Right lung (tissue), 5 donors: ENCODE data around the gene CDH1. TPM values are rescaled to one million over a fixed set of nuclear protein-coding genes. Genes with fewer than 3 reads are reported as not detected.

Experiments
- DNase-seq, 2 donors: peaks; one replicate each; pipeline ENCODE4 v3.0.0-alpha.2; 2013
- polyA plus RNA-seq, 5 donors: library from polyadenylated mRNA; unstranded; fragments of 120-200 nt; gene quantifications; one replicate each; pipeline versions ENCODE4 v1.2.1 to v1.2.3, GENCODE V29; 2013; ENCODE audit warnings: inconsistent platforms in 1 of 5, low replicate concordance in 1 of 5; ENCODE audit not compliant: insufficient read length in 5 of 5, insufficient read depth in 1 of 5

The CDH1 gene
- polyA plus RNA-seq, 5 donors = 135 to 196 (median 147) TPM

- no peak for DNase-seq
Observed at GRCh38 chr16:68757625-68757935, 20.5 kb downstream of the CDH1 start.

- DNase-seq = no peak
Observed at GRCh38 chr16:68759062-68759461, 22.0 kb downstream of the CDH1 start.

DNA sequence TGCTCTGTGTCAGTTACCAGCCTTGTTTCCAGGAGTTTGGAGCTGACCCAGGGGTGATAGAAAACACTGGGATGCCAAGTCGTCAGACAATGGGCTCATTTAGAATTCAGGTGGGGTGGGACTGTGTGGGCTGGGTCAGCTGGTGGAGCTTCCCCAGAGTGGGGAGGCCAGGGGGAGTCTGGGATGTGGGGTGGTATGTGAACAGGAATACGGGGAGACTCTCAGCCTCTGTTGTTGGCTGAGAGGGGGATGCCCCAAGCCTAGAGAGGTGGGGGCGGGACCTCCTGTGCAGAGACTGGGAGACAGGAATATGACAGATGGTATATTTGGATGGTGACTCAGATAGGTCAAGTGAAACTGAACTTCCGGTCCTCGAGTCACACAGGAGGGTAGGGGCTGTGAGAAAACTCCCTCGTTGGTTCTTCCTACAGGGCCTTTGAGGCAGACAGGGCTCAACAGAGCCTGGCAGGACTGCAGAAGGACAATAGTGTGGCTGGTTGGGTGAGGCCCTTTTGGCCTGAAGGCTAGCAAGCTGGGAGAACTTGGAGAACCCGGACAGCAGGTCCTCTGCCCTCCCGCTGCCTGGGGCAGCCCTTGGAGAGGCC is 23.7 kb downstream of the CDH1 start:
- no peak for DNase-seq

DNA sequence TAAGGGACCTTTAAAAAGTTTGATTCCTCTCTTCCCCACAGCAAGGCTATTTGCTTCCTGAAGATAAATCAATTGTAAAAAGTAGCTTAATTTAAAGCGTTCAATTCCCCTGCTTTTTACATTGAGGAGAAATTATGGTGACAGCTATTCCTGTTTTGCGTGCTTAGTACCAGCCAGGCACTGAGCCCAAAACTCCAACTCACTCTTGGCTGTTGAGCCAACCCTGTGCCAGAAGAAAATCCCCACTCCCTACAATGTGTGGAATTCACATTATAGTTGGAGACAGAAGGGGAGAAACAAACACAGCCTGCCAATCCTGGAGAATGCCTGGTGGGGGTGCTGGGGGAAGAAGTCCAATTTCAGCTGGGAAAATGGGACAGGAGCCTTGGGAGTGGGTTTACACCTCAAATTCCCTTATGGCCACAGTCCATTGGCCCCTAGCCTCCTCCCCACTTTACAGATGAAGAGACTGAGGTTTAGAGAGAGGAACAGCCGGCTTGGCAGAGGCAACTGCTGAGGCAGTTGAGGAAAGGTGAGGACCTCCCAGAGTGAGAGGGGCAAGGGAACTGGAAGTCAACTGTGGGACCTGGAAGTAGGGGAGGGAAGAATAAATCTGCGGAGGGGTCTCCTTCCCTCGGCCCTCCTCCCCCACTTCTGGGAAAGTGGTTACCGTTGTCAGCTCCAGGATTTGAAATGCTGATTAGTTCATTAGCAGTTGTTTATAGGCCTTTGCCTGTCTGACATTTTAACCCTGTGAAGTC is 26.1 kb downstream of the CDH1 start:
- no peak for DNase-seq

GRCh38 chr16:68764862-68765261 is 27.8 kb downstream of the CDH1 start:
- no peak for DNase-seq

- no peak for DNase-seq
Observed at GRCh38 chr16:68767581-68767980, 30.5 kb downstream of the CDH1 start.

DNA sequence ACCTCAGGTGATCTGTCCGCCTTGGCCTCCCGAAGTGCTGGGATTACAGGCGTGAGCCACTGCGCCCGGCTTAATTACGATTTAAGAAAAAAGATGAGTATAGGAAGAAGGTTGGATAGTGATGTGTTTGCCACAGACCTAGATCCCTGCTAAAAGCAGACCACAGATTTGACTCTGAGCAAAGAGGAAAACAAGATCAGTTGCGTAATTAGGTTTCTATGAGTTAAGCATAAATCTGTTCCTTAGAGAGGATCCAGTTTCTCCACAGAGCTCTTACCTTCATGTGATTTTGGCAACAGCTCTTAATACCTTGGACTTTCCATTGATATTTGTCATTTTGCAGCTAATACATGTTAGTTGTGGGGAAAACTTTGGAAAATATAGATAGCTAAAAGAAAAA is 31.1 kb downstream of the CDH1 start:
- no peak for DNase-seq

DNA sequence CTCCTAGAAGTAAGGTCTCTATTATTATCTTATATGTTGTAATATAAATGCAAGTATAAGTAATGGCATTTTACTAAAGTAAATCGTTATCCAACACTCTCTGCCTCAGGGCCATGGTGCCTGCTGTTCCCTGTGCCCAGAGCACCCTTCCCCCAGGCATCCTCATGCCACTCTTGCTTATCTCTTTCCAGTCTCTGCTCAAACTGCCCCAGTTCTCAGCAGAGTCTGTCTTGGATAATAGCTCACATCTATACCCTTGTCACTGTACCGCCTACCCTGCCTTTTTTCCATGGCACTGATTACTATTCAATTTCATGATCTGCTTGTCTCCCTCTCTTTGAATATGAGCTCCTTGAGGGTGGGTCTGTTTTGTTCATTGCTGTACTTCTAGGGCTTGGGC is 31.7 kb downstream of the CDH1 start:
- DNase-seq = no peak

DNA sequence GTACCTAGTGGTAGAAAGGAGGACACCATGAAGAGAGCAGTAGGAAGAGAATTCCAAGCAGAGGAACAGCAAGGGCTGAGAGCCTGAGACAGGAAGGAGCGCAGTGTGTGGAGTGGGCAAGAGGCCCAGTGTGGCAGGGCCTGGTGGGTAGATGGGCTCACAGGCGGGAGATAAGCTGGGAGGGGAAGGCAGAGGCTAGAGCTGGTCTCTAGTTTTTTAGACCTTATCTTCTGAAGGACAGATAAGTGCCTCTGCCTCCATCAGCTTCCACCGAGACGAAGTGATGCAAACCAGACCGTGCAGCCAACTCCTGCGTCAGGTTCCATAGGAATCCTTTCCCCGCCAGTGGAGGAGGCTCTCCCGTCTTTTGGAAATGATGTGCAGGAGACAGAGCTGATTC is 33.6 kb downstream of the CDH1 start:
- no peak for DNase-seq

GRCh38 chr16:68772030-68772681 is 35.1 kb downstream of the CDH1 start:
- DNase-seq = no peak

DNA sequence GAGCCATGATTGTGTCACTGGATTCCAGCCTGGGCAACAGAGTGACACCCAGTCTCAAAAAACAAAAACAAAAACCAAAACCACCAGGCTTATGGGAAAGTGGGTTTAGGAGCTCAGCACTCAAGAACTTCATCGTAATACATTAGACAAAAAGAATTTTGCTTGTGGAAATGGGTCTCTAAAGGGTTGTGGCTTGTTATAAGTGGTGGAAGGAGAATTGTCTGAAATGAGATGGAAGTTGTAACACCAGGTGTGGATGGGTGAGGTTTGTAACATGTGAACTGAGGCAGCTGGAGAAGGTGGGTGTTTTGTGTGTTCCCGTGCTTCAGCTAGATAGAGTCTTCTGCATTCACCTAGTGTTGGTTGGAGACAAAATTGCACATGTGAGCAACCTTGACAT is 35.8 kb downstream of the CDH1 start:
- DNase-seq = no peak

DNA sequence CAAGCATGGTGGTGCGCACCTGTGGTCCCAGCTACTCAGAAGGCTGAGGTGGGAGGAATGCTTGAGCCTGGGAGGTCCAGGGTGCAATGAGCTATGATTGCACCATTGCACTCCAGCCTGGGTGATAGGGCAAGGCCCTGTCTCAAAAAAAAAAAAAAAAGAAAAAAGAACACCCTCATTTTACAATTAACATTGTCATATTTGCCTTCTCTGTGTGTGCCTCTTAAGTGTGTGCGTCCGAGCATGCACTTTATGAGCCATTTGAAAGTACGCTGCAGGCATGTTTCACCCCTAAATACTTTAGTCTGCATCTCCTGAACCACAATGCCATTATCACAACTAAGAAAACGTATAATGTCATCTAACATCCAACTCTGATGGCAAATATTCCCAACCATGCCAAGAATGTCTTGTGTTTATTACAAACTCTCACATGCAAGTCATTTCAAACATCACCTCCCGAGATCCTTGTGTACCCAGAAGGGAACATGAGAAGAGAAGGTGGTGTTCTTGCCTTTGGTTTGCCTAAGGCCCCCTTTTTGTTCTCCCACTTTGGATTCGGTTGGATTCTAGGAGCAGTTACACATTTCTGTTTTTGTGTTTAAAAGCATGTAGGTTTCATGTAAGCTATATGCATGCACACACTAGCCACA is 38.0 kb downstream of the CDH1 start:
- DNase-seq = no peak

- DNase-seq = no peak
Observed at GRCh38 chr16:68776821-68777485, 39.9 kb downstream of the CDH1 start.

DNA sequence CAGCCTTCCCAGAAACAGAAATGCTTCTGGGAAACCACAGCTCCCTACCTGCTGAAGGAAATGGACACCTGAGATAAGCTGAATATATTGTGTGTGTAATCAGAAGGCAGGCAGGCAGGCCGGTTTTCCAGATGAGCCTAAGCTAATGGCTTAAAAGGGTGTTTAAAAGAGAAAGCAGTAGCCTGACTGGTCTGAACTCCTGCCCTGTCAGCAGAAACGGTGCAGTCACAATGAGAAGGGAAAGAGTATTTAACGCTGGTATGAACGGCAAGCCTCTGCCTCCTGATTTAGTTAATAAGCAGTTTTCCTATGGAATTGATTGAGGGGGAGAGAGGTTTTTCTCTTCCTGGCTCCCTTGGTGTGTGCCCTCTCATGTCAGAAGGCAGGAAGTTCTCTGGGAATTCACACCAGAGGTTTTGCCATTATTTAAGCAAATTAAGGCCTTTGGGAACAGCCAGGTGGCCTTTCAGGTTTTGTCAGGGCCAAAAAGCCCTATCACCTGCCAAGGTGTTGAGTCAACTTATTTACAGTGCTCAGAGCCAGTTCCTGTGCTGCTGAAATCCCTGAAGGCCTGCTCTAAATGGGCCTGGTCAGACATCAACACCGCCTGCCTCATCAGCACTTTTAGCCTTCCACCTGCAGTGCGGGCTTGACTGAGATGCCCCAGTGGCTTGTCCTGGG is 41.6 kb downstream of the CDH1 start:
- no peak for DNase-seq

DNA sequence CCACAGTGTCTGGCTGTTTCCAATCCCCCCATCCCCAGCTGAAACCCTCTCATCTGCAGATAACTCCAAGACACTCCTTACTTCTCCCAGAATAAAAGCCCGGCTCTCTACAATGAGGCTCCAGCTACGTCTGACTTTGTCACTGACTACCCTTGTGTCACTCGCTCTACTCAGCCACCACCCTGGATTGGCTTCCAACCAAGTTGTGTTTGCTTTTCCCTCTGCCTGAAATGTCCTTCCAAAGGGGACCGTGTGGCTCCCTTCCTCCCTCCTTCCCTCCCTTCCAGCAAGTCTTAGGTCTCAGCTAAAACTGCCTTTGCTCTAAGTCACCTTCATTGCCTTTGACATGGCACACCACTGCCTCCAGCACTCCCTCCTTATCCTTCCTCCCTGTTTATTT is 42.8 kb downstream of the CDH1 start:
- DNase-seq = no peak

- DNase-seq = no peak
Observed at GRCh38 chr16:68781784-68782183, 44.7 kb downstream of the CDH1 start.

DNA sequence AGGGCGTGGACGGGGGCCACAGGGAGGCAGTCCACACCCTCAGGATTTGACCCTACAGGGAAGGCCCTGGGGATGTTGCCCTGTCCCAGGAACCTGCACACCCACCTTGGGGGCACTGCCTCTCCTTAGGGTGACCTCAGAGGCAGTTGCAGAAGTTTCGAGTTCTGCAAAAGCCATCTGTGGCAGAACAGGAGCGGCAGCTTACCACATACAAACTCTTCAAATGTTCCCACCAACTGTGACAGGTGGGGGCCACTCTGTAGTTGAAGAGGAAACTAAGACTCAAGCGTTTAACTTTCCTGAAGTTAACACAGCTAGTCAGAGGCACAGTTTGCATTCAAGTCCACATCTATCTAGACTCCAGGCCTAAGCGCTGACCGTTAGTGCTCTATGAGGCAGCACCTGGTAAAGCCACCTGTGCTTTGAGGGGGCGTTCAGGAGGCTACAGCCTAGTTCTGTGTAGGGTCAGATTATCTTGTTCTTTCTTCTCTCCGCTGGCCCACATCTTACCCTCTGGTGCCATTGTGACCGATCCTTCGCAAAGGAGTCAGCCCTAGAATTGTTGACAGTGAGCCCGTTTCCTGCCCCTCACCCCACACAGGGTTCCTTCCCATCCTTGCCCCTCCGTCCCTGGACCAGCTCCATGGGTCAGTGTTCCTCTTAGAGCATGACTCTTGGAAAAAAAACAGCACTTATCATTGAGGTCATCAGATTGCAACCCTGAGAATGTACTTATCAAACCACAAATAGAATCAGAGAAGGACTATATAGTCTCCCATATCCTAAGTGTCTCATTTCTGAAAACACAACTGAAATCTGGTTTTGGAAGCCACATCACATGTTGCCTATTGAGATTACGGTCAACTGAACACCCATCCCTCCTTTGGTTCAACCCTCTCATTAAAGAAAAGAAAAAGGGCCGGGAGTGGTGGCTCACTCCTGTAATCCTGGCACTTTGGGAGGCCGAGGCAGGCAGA is 45.4 kb downstream of the CDH1 start:
- no peak for DNase-seq

GRCh38 chr16:68784226-68784625 is 47.1 kb downstream of the CDH1 start:
- no peak for DNase-seq

DNA sequence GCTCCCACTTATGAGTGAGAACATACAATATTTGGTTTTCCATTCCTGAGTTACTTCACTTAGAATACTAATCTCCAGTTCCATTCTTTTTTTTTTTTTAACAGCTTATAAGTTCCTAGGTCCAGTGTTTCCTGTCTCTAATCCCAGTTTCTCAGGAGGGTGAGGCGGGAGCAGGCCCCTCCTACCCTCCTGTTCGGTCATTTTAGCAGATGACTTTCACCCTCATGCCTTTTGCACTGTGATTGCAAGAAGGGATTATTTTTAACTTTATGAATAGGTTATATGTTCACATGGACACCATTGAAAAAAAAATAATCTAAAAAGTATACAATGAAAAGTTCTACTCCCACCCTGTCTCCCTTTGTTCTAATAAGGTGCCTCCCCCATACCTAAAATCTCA is 47.6 kb downstream of the CDH1 start:
- DNase-seq = no peak

- no peak for DNase-seq
Observed at GRCh38 chr16:68785715-68786114, 48.6 kb downstream of the CDH1 start.
